Thyroid gland (tissue), 4 donors: ENCODE results near the gene ZNF407.

ENCODE experiments used
- CTCF ChIP-seq, 6 experiments: fragments of 200-600 bp in 3 of 6; fragments of 450-650 bp in 3 of 6; sonication (generic) in 3 of 6; IDR thresholded peaks; one replicate each; pipeline ENCODE4 v1.5.1; 2016 to 2019; ENCODE audit warnings: antibody characterized with exemption in 6 of 6, mild to moderate bottlenecking in 2 of 6, inconsistent platforms in 1 of 6, moderate library complexity in 1 of 6
- POLR2A ChIP-seq, 2 donors: fragments of 450-650 bp; IDR thresholded peaks; one replicate each; pipeline ENCODE4 v1.6.1; 2017; ENCODE audit warnings: antibody characterized with exemption in 2 of 2, mild to moderate bottlenecking in 2 of 2, moderate library complexity in 1 of 2

- TF ChIP-seq CTCF (IDR thresholded peaks at IDR 0.05) (no peak), POLR2A (IDR thresholded peaks at IDR 0.05) (no peak)
These were observed 162.8 kb downstream of the ZNF407 start for GRCh38 chr18:74760436-74760835.
